ENCODE results near the gene WSB2.

DNA sequence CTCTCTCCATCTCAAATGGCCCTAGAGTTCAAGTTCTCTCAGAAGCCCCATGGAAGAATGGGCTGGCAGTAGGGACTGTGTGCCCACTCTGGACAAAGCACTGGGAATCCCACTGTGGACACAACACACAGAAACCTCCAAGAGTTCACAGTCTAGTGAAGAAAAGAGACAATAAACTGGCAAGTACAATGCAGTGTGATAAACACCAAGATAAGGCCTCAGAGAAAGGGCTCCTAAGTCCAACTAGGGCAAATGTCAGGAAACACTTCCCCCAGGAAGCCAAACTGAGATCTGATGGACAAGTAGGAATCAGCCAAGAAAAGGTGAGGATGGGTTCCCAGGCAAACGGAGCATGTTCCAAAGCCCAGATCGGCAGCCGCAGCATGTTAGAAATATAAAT lies 37.4 kb upstream of the WSB2 start:
- no peak for TF ChIP-seq CSDC2 (CRISPR knock-in tag; IDR thresholded peaks at IDR 0.05)
- TF ChIP-seq, protein P1, sequence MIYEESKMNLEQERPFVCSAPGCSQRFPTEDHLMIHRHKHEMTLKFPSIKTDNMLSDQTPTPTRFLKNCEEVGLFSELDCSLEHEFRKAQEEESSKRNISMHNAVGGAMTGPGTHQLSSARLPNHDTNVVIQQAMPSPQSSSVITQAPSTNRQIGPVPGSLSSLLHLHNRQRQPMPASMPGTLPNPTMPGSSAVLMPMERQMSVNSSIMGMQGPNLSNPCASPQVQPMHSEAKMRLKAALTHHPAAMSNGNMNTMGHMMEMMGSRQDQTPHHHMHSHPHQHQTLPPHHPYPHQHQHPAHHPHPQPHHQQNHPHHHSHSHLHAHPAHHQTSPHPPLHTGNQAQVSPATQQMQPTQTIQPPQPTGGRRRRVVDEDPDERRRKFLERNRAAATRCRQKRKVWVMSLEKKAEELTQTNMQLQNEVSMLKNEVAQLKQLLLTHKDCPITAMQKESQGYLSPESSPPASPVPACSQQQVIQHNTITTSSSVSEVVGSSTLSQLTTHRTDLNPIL (CRISPR knock-in tag; IDR thresholded peaks at IDR 0.05; ENCODE audit: low read depth) = no peak
- no peak for TF ChIP-seq ARNTL (CRISPR knock-in tag; IDR thresholded peaks at IDR 0.05; ENCODE audit: borderline replicate concordance, low read depth)
